HG02943 (cell line): ENCODE results near the gene ACOT7.
"Not testable (repeated sequence)": the region's sequence is repeated elsewhere in the genome, so short reads cannot be mapped to it uniquely, and the experiment has no call there.

Source experiments
- ATAC-seq: cut with Tn5 transposase; IDR thresholded peaks from one replicate; pipeline ENCODE4 v1.9.1; 2021; ENCODE audit warnings: mild to moderate bottlenecking, low read depth, moderate library complexity; ENCODE audit not compliant: unreplicated experiment

ACOT7 gene

GRCh38 chr1:6393400-6394187 lies at the start of gene ACOT7:
TSS of gene ACOT7 (minus strand) at chr1:6393767. CDS start at chr1:6393399, 368 bp downstream.
- ATAC-seq, result peak; percentile 75

DNA sequence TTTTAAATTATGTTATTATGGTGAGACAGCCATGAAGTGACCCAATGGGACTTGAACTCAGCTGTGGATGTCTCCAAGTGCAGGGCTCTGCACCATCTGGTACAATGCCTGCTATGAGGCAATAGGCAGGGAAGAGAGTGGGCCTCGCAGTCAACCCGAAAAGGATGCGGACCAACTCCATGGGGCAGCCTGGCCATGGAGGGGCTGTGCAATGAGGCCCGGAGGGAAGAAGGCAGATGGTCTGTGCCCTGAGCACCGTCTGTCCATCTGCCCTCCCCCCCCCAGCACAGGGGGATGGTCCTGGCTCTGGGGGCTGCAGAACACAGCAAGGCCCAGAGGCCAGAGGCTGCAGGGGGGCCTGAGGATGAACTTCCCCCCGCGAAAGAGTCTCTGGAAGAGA lies 48.0 kb upstream of the ACOT7 start:
- ATAC-seq, result no peak

DNA sequence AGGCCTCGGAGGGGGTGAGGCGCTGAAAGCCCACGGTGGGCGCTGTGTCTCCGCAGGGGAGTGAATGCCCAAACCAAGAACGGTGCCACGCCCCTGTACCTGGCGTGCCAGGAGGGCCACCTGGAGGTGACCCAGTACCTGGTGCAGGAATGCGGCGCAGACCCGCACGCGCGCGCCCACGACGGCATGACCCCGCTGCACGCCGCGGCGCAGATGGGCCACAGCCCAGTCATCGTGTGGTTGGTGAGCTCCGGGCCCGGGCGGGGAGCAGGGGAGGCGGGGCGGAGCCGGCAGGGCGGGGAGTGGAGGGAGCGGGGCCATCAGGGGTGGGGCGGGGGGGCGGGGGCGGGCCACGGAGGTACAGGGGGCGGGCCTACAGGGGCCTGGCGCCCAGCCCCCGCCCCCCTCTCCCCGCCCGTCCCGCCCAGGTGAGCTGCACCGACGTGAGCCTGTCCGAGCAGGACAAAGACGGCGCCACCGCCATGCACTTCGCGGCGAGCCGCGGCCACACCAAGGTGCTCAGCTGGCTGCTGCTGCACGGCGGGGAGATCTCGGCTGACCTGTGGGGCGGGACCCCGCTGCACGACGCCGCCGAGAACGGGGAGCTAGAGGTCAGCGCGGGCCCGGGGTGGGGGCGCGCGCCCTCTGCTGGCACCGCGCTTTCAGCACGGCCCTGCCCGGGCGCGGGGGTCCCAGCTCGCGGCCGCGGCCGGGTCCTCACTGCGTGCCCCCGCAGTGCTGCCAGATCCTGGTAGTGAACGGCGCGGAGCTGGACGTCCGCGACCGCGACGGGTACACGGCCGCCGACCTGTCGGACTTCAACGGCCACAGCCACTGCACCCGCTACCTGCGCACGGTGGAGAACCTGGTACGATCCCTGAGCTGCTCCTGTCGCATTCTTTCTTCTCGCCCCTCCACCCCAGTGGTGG lies 46.9 kb upstream of the ACOT7 start:
- no peak for ATAC-seq

GRCh38 chr1:6438047-6438525 lies 44.5 kb upstream of the ACOT7 start:
- peak; percentile 56 for ATAC-seq

- ATAC-seq, result not testable (repeated sequence)
Measured at GRCh38 chr1:6437012-6437700, 43.6 kb upstream of the ACOT7 start.

GRCh38 chr1:6436277-6436676 lies 42.7 kb upstream of the ACOT7 start:
- not testable (repeated sequence) for ATAC-seq

DNA sequence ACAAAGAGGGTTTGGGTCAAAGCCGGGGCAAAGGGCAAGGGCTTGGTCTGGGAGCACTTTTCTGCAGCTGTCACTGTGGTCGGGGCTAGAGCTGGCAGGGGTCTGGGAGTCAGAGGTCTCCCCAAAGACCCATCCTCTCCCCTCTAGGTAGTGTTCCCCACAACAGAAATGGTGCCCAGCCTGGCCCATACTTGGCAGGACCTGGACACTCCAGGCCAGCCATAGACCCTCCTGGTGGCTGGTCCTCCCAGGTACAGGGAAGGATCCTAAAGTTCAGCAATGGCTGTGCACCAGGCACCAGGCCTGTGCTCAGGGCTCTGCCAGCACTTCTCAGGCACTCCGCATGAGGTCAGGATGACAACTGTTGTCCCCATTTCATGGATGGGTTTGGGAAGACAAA lies 42.0 kb upstream of the ACOT7 start:
- ATAC-seq, result no peak

- ATAC-seq, result no peak
Measured at GRCh38 chr1:6435129-6435528, 41.6 kb upstream of the ACOT7 start.

DNA sequence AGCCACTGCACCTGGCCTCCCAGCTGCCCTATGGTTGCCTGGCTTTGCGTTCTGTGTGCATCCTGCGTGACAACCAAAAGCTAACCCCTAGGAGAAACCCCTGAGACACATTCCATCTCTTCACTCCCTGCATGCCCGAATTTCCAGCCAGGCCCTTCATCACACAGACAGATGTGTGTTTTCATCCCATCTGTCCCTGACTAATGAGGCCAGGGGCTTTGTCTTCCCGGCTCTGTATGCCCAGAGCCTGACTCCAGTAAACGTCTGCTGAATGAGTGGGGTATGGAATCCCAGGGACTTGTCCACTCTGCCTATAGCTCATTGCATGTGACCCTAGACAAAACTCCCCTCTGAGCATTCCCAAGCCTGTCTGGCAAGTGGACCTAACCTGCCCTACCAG lies 40.6 kb upstream of the ACOT7 start:
- ATAC-seq, result no peak

DNA sequence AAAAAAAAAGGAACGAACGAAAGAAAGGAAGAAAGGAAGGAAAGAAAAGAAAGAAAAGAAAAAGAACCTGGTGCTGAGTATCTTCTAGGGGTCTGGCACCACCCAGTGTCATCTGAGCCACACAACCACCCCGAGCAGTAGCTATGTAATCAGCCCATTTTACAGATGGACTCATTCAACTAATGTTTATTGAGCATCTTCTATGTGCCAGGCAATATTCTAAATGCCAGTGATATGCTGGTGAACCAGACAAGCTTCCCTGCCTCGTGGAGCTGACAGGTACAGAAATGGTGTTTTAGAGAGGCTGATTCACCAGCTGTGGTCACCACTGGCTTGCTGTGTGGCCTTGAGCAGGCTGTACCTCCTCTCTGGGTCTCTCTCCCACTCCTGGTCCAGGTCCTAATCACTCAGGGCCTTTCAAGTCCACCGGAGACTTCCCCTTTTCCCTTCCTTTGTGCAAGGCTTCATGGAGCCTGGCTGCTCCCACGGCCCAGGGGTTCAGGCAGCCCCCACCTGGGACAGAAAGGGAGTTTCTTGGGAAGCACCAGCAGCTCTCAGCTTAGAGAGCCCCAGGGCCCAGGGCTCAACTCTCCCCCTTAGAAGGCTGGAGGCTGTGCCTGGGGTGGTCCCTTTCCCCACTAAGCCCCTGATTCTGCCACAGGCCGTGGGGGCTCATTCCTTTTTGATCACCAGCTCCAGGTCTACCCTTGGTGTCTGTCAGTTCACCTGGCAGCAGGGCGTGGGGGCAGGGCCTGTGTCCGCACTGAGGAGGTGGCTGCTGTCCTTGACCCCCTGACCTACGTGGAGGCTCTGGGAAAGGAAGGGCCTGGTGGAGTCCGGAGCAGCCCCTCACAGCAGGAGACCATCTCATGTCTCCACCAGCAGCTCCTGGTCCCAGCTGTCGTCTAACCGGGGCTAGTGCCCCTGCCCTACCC lies 38.3 kb upstream of the ACOT7 start:
- not testable (repeated sequence) for ATAC-seq

- not testable (repeated sequence) for ATAC-seq
Measured at GRCh38 chr1:6429660-6430411, 36.3 kb upstream of the ACOT7 start.

DNA sequence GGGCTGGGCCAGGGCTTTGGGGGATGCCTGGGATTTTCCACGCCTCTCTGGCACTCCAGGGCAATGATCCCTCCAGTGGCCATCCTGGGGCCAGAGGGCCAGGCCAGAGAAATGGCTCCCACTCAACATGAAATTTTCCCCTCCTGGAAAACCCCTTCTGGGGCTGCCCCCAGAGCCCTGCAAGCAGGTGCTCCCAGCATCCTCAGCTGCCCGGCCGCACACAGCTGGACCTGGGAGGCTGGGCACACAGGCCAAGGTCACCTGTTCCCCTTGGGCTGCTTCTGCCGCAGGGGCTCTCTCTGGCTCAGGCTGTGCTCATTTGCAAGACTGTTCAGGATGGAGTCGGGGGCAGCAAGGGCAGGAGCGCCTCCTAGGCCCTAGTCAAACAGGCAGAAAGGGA lies 34.9 kb upstream of the ACOT7 start:
- not testable (repeated sequence) for ATAC-seq

GRCh38 chr1:6427441-6428390 lies 34.1 kb upstream of the ACOT7 start:
- ATAC-seq, result no peak

GRCh38 chr1:6426972-6427350 lies 33.4 kb upstream of the ACOT7 start:
- no peak for ATAC-seq

DNA sequence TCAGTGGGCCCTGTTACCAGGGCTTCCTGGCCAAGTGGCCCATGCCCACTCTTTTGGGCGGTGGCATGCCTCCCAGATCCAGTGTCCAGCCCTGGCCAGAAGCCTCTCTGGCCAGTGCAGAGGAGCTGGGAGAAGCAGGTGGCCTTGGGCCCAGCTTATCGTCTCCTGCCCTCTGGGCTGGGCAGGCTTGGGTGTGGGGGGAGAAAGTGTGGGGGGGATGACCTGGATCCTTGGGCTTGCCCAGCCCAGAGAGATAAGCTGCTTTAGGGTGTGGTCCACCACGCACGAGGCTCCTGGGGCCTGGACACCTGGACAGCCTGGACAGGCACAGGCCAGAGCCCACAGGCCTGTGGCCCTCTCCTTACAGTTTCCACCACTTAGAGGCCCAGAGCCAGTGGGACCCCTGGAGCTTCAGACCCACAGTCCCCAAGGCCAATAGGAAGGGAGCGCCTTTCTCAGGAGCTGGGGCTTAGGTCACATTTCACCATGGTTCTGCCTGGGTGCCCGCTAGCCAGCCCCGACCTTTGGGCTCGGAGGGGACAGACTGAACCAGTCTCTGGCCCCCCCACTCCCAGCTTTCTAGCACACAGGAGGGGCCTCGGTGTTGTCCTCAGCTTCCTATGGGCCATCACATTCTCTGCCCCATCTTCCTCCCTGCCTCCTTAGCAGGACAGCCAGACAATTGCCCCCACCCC lies 32.9 kb upstream of the ACOT7 start:
- no peak for ATAC-seq

GRCh38 chr1:6425658-6426057 lies 32.1 kb upstream of the ACOT7 start:
- no peak for ATAC-seq
